CD14-positive monocyte (primary cell): ENCODE measurements around the gene ZNF385C. TPM values are rescaled to one million over a fixed set of nuclear protein-coding genes. Genes with fewer than 3 reads are reported as not detected.
A peak's percentile ranks its signal among the peaks of the same experiment; 100 is the strongest.

Experiments used
- DNase-seq, 3 donors: peaks; one replicate each; pipeline ENCODE4 v3.0.0-alpha.2; 2011 to 2022
- H2AFZ ChIP-seq: 2 replicates; pipeline ENCODE4 v1.6.0; 2012; ENCODE audit warnings: mild to moderate bottlenecking, low read depth, low read length, inconsistent platforms; ENCODE audit not compliant: insufficient read depth, poor library complexity, severe bottlenecking
- H3K27ac ChIP-seq, 2 donors: 1 replicate in 1 of 2; 2 replicates in 1 of 2; pipeline ENCODE4 v1.5.1; 2012 to 2013; ENCODE audit warnings: low read length in 2 of 2, control low read depth in 1 of 2, inconsistent platforms in 1 of 2, low read depth in 1 of 2, mild to moderate bottlenecking in 1 of 2
- H3K27me3 ChIP-seq, 2 donors: one replicate each; pipeline versions ENCODE4 v1.6.0 to v1.6.1; 2011 to 2013; ENCODE audit warnings: low read length in 2 of 2; ENCODE audit not compliant: control insufficient read depth in 2 of 2, insufficient read depth in 2 of 2
- H3K36me3 ChIP-seq, 2 donors: replicated peaks in 1 of 2; 1 replicate in 1 of 2; 2 replicates in 1 of 2; pipeline versions ENCODE4 v1.5.1 to v1.6.1; 2012 to 2013; ENCODE audit warnings: low read length in 2 of 2, control low read depth in 1 of 2, inconsistent platforms in 1 of 2, mild to moderate bottlenecking in 1 of 2; ENCODE audit not compliant: insufficient read depth in 2 of 2, control insufficient read depth in 1 of 2
- H3K4me1 ChIP-seq, 2 donors: 1 replicate in 1 of 2; 2 replicates in 1 of 2; pipeline versions ENCODE4 v1.5.1 to v1.6.1; 2012 to 2013; ENCODE audit warnings: low read length in 2 of 2, control low read depth in 1 of 2, inconsistent platforms in 1 of 2, mild to moderate bottlenecking in 1 of 2, moderate library complexity in 1 of 2; ENCODE audit not compliant: insufficient read depth in 2 of 2, control insufficient read depth in 1 of 2
- H3K4me2 ChIP-seq: replicated peaks from 2 replicates; pipeline ENCODE3; 2012; ENCODE audit warnings: low read length, moderate library complexity, mild to moderate bottlenecking; ENCODE audit not compliant: poor library complexity, severe bottlenecking; ENCODE audit errors: extremely low read depth
- H3K4me3 ChIP-seq, 3 experiments: fragments of 200-600 bp in 1 of 3; sonication (generic) in 1 of 3; replicated peaks in 1 of 3; 1 replicate in 2 of 3; 2 replicates in 1 of 3; pipeline ENCODE4 v1.5.1; 2011 to 2013; ENCODE audit warnings: low read length in 3 of 3, mild to moderate bottlenecking in 3 of 3, control low read depth in 2 of 3, low read depth in 2 of 3, inconsistent platforms in 1 of 3, moderate library complexity in 1 of 3
- H3K79me2 ChIP-seq: 2 replicates; pipeline ENCODE4 v1.6.0; 2012; ENCODE audit warnings: mild to moderate bottlenecking, control low read depth, inconsistent platforms, low read length, moderate library complexity; ENCODE audit not compliant: insufficient read depth
- H3K9ac ChIP-seq: 2 replicates; pipeline ENCODE4 v1.6.0; 2017; ENCODE audit warnings: low read length, mild to moderate bottlenecking; ENCODE audit not compliant: insufficient read depth, poor library complexity, severe bottlenecking
- H3K9me3 ChIP-seq, 2 donors: replicated peaks in 1 of 2; 1 replicate in 1 of 2; 2 replicates in 1 of 2; pipeline versions ENCODE4 v1.5.1 to v1.6.1; 2012 to 2013; ENCODE audit warnings: low read length in 2 of 2, control low read depth in 1 of 2; ENCODE audit not compliant: control insufficient read depth in 1 of 2, insufficient read depth in 1 of 2
- H4K20me1 ChIP-seq: 2 replicates; pipeline ENCODE4 v1.6.0; 2012; ENCODE audit warnings: mild to moderate bottlenecking, low read length, control low read depth, moderate library complexity; ENCODE audit not compliant: insufficient read depth
- H3K27ac Mint-ChIP-seq, 7 donors: one replicate each; pipeline ENCODE4 v1.8.0; 2020; ENCODE audit warnings: mild to moderate bottlenecking in 7 of 7, mixed read lengths in 7 of 7, moderate library complexity in 6 of 7, inconsistent platforms in 2 of 7
- H3K27me3 Mint-ChIP-seq, 3 donors: one replicate each; pipeline ENCODE4 v1.8.0; 2021 to 2022; ENCODE audit warnings: low read depth in 3 of 3, mild to moderate bottlenecking in 3 of 3, mixed read lengths in 3 of 3, moderate library complexity in 3 of 3, inconsistent platforms in 1 of 3
- H3K36me3 Mint-ChIP-seq, 2 donors: one replicate each; pipeline ENCODE4 v1.8.0; 2020; ENCODE audit warnings: mixed read lengths in 2 of 2, inconsistent platforms in 1 of 2, mild to moderate bottlenecking in 1 of 2
- H3K4me1 Mint-ChIP-seq: one replicate; pipeline ENCODE4 v1.8.0; 2020; ENCODE audit warnings: mild to moderate bottlenecking, mixed read lengths
- H3K4me3 Mint-ChIP-seq, 2 donors: one replicate each; pipeline ENCODE4 v1.8.0; 2020; ENCODE audit warnings: mild to moderate bottlenecking in 2 of 2, mixed read lengths in 2 of 2, moderate library complexity in 1 of 2
- H3K9me3 Mint-ChIP-seq, 7 donors: one replicate each; pipeline ENCODE4 v1.8.0; 2020 to 2022; ENCODE audit warnings: mixed read lengths in 7 of 7, mild to moderate bottlenecking in 6 of 7, moderate library complexity in 6 of 7, inconsistent platforms in 2 of 7
- CTCF ChIP-seq: fragments of 200-600 bp; IDR thresholded peaks from one replicate; pipeline ENCODE4 v1.8.0; 2022; ENCODE audit warnings: antibody characterized with exemption, mild to moderate bottlenecking
- WGBS: methylation state at CpG from one replicate; pipeline ENCODE4 v1.1.5; 2013; ENCODE audit warnings: missing lambda C conversion rate; ENCODE audit not compliant: insufficient coverage; 5-methylcytosine and 5-hydroxymethylcytosine counted together
- intact Hi-C, 2 donors: fragments of 100-400 bp; cut with micrococcal nuclease; formaldehyde crosslinking; loops; one replicate each; pipeline versions ENCODE4 v1.15.0 to v1.15.1; 2023
- polyA plus RNA-seq, 3 donors: library from polyadenylated mRNA; depleted of rRNA in 1 of 3; unstranded in 2 of 3; stranded (reverse) in 1 of 3; fragments of 300-500 nt in 2 of 3; fragments of >200 nt in 1 of 3; fragmentation: Illumina TruSeq in 2 of 3; gene quantifications; 1 replicate in 2 of 3; 2 replicates in 1 of 3; pipeline ENCODE4 v1.2.3, GENCODE V29; 2012 to 2021

Gene ZNF385C
- polyA plus RNA-seq, 3 donors = 0.09 to 0.55 TPM; not detected in 1

GRCh38 chr17:42135664-42136653 is 37.7 kb upstream of the ZNF385C start:
- Histone ChIP-seq H2AFZ (no peak overlapping the region), H4K20me1 (peaks cover 97% of the 10 kb centered on the region), H3K36me3 (peaks cover 8 to 57% of the 10 kb centered on the region in 2 donors), H3K27me3 (no peaks in the 10 kb centered on the region), H3K79me2 (peaks cover 91% of the 10 kb centered on the region), H3K4me3 (peak overlapping the region in 1 of 3 experiments; percentile 37), H3K4me1 (peaks cover 59 to 66% of the 10 kb centered on the region in 2 donors), H3K4me2 (peak overlapping the region; percentile 52), H3K9ac (no peak overlapping the region), H3K27ac (peak overlapping the region; percentile 59 to 84), H3K9me3 (no peaks in the 10 kb centered on the region)
- no peak for TF ChIP-seq CTCF
- Mint-ChIP-seq H3K9me3 (no peaks in the 10 kb centered on the region), H3K27me3 (no peaks in the 10 kb centered on the region), H3K36me3 (peaks cover 13 to 43% of the 10 kb centered on the region in 2 donors), H3K4me1 (peaks cover 65% of the 10 kb centered on the region), H3K4me3 (peak overlapping the region; percentile 20 to 75), H3K27ac (peak overlapping the region; percentile 84 to 95 (median 94))
- 36% methylated on average over 7 of the region's 15 CpGs for WGBS
- intact Hi-C loops = no loop called here
- peak; percentile 75 to 88 (median 87) for DNase-seq

- Histone ChIP-seq H3K9me3 (no peaks in the 10 kb centered on the region), H3K4me3 (peak overlapping the region in 1 of 3 experiments; percentile 37), H3K79me2 (peaks cover 91% of the 10 kb centered on the region), H3K27me3 (no peaks in the 10 kb centered on the region), H3K9ac (no peak overlapping the region), H3K27ac (peak overlapping the region; percentile 59 to 84), H2AFZ (no peak overlapping the region), H3K36me3 (peaks cover 14 to 58% of the 10 kb centered on the region in 2 donors), H3K4me1 (peaks cover 63 to 70% of the 10 kb centered on the region in 2 donors), H3K4me2 (peak overlapping the region; percentile 52), H4K20me1 (peaks cover 99% of the 10 kb centered on the region)
- Mint-ChIP-seq H3K9me3 (no peaks in the 10 kb centered on the region), H3K36me3 (peaks cover 20 to 44% of the 10 kb centered on the region in 2 donors), H3K27me3 (no peaks in the 10 kb centered on the region), H3K27ac (peak overlapping the region; percentile 84 to 95 (median 94)), H3K4me3 (no peak overlapping the region), H3K4me1 (peaks cover 72% of the 10 kb centered on the region)
- whole genome bisulfite sequencing = 100% methylated on average over 2 of the region's 6 CpGs
- DNase-seq = no peak
- intact Hi-C loops = no loop called here
- no peak for TF ChIP-seq CTCF
These were observed 36.9 kb upstream of the ZNF385C start for GRCh38 chr17:42135151-42135550.
